ENCODE results near the gene FCHSD2. TPM values are rescaled to one million over a fixed set of nuclear protein-coding genes. Genes with fewer than 3 reads are reported as not detected.
"Not testable (repeated sequence)": the region's sequence is repeated elsewhere in the genome, so short reads cannot be mapped to it uniquely, and the experiment has no call there.

Gene FCHSD2
- total and polyA plus RNA-seq, 8 donors, result 5.5 to 22.5 (median 10.4) TPM

DNA sequence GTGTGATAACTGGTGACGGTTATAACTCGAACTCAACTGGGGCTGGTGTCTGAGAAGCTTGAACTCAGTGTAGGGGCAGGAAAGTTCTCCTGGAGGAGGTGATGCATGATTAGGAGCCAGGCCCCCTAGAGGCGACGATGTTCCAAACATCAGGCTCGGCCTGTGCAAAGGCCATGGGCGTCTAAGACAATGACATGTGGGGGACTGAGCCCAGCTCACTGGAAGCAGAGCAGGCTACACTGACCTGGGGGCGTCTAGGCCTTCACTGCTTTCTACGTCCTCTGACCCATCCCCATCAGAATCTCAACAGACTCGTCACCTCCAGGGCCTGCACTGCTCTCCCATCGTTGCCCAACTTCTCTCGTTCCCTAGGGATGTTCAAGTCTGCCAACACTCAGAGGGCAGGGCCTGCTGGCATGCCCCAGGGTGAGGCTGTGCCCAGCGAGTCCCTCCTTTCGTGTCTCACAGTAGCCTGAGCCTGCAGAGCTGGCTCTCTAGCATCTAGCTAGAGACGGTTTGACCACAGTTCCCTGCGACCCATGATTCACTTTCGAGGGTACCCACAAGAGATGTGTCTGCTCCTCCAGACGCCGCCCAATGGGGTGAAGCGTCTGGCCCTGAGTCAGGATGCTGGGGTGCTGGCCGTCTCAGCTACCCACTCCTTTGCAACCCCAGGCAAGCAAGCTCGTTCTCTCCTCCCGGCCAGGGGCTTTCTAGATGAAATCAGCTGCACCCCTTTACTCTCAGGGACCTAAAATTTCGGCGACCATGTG is 329.0 kb downstream of the FCHSD2 start:
- peak in 4 of 6 donors; percentile 17 to 74 (median 58) for DNase-seq
- H3K4me1 ChIP-seq, result peaks cover 0 to 14% (median 0%) of the 10 kb centered on the region in 3 donors
- intact Hi-C loops (cut with DNase I), result no loop called here

DNA sequence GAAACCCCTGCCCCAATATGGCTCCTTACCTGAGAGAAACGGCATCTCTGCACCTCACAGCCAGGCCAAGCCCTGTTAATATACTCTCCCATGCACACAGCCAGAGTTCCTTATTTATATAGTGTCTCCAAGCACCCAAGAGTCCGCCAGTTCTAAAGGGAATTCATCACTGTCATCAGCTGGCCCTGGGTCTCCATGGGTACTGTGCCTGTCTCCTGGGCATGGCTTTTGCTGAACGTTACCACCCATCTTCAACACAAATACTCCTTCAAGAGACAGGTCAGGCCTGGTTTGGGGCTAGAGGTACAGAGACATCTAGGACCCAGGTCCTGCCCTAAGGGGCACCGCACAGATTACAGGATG is 329.5 kb downstream of the FCHSD2 start:
- intact Hi-C loops (cut with DNase I), result no loop called here
- H3K4me3 ChIP-seq, result peak overlapping the region in 2 of 4 donors; percentile 63 to 88
- 27 to 35% methylated on average over 4 of the region's 4 CpGs for WGBS, 2 donors
- H3K27ac ChIP-seq, result peak overlapping the region in 2 of 4 donors; percentile 98 to 99
- no peaks in the 10 kb centered on the region for H3K27me3 ChIP-seq
- ATAC-seq, result no peak
- no peaks in the 10 kb centered on the region for H3K36me3 ChIP-seq
- peaks cover 0 to 14% (median 0%) of the 10 kb centered on the region in 3 donors for H3K4me1 ChIP-seq
- H3K9me3 ChIP-seq, result no peaks in the 10 kb centered on the region
- TF ChIP-seq CTCF (IDR thresholded peaks at IDR 0.05), result no peak
- no peak for DNase-seq
- no peak for FAIRE-seq

More for the DNA sequence above, 329.0 kb downstream of the FCHSD2 start:
- ATAC-seq (peak in 3 of 4 donors; percentile 15 to 23 (median 17)), FAIRE-seq (no peak)
- no peaks in the 10 kb centered on the region for H3K9me3 ChIP-seq
- WGBS, 2 donors, result 20 to 23% methylated on average over 24 of the region's 24 CpGs
- peak overlapping the region; percentile 98 to 99 (median 98) for H3K27ac ChIP-seq
- peak; percentile 9 to 23 (median 17) for TF ChIP-seq CTCF (IDR thresholded peaks at IDR 0.05)
- no peaks in the 10 kb centered on the region for H3K36me3 ChIP-seq
- no peaks in the 10 kb centered on the region for H3K27me3 ChIP-seq
- peak overlapping the region; percentile 53 to 93 (median 76) for H3K4me3 ChIP-seq

DNA sequence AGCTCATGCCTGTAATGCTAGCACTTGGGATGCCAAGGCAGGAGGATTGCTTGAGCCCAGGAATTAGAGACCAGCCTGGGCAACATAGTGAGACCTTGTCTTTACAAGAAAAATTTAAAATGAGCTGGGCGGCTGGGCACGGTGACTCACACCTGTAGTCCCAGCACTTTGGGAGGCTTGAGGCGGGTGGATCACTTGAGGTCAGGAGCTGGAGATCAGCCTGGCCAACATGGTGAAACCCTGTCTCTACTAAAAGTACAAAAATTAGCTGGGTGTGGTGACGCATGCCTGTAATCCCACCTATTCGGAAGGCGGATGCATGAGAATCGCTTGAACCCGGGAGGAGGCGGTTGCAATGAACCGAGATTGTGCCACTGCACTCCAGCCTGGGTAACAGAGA is 330.4 kb downstream of the FCHSD2 start:
- H3K9me3 ChIP-seq; H3K36me3 ChIP-seq; H3K4me3 ChIP-seq; intact Hi-C loops (cut with DNase I); H3K27me3 ChIP-seq; ATAC-seq; DNase-seq; H3K27ac ChIP-seq; FAIRE-seq: not testable (repeated sequence)
- 94 to 97% methylated on average over 10 of the region's 10 CpGs for WGBS, 2 donors
- peaks cover 0 to 14% (median 0%) of the 10 kb centered on the region in 3 donors for H3K4me1 ChIP-seq

DNA sequence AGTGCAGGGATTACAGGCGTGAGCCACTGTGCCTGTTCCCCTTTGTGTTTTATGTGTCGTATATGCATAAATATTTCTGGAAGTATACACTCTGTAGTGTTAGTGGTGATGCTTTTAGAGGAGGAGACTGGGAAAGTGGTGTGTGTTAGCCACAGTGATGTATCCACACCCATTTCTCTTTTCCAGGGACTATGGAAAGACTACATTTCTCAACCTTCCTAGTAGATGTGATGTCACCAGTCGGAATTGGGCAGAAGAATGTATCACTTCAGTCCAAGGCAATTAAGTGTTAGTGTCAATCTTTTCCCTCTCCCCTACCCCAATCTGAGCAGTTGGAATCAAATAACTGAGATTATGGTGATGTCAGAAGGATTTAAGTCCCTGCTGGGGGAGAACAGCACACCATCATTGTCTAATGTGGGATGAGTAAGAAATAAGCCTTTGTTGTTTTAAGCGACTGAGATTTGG is 333.8 kb downstream of the FCHSD2 start:
- 87 to 93% methylated on average over 4 of the region's 4 CpGs for WGBS, 2 donors
- Histone ChIP-seq H3K27ac (peak overlapping the region in 2 of 4 donors; percentile 5 to 31), H3K4me3 (no peak overlapping the region), H3K9me3 (no peaks in the 10 kb centered on the region), H3K36me3 (no peaks in the 10 kb centered on the region), H3K4me1 (peaks cover 0 to 5% (median 0%) of the 10 kb centered on the region in 3 donors), H3K27me3 (no peaks in the 10 kb centered on the region)
- no peak for DNase-seq
- intact Hi-C loops (cut with DNase I), result no loop called here
- no peak for FAIRE-seq
- peak in 1 of 4 donors; percentile 10 for ATAC-seq
- TF ChIP-seq CTCF (IDR thresholded peaks at IDR 0.05), result no peak

DNA sequence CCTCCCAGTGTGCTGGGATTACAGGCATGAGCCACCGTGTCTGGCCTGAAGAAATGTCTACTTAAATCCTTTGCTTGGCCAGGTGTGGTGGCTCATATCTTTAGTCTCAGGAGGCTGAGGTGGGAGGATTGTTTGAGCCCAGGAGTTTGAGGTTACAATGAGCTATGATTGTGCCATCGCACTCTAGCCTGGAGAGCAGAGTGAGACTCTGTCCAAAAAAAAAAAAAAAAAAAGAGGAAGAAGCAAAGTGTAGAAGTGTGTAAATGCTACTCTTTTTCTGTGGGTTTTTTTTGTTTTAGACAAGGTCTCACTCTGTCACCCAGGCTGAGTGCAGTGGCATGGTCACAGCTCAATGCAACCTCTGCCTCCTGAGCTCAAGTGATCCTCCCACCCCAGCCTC is 334.3 kb downstream of the FCHSD2 start:
- H3K36me3 ChIP-seq, result no peaks in the 10 kb centered on the region
- no peak overlapping the region for H3K4me3 ChIP-seq
- peaks cover 0 to 3% (median 0%) of the 10 kb centered on the region in 3 donors for H3K4me1 ChIP-seq
- no peaks in the 10 kb centered on the region for H3K9me3 ChIP-seq
- TF ChIP-seq CTCF (IDR thresholded peaks at IDR 0.05), result no peak
- FAIRE-seq (no peak), DNase-seq (no peak), ATAC-seq (peak in 2 of 4 donors; percentile 54 to 67)
- 84 to 90% methylated on average over 2 of the region's 2 CpGs for WGBS, 2 donors
- H3K27me3 ChIP-seq, result no peaks in the 10 kb centered on the region
- intact Hi-C loops (cut with DNase I), result no loop called here
- peak overlapping the region in 2 of 4 donors; percentile 31 to 57 for H3K27ac ChIP-seq
